ENCODE results near the gene RNF213. TPM values are rescaled to one million over a fixed set of nuclear protein-coding genes. Genes with fewer than 3 reads are reported as not detected.
"Not testable (repeated sequence)": the region's sequence is repeated elsewhere in the genome, so short reads cannot be mapped to it uniquely, and the experiment has no call there.

RNF213 gene
- total RNA-seq, 2 donors from 2014 or later = 98.8 to 99.3 TPM

DNA sequence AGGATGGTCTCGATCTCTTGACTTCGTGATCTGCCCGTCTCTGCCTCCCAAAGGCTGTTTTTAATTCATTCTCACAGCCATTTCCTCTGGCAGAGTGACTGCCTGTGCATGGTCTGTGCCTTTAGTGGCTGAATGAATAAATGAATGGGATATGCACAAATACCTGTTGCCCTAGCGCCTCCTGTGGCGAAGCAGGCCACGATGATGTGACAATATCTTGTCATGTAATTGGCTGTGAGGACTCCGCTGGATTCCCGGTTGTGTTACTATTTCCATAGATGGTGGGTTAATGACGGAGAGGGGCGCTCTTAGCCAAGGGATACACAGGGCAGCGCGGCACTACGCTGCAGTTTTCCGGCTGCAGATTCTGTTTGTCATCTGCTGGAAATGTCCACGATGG is 127.5 kb downstream of the RNF213 start:
- intact Hi-C loops (cut with DNase I) = no loop called here
- no peak for DNase-seq (ENCODE audit: low spot score)

GRCh38 chr17:80388601-80389000 is 127.9 kb downstream of the RNF213 start:
- intact Hi-C loops (cut with DNase I) = no loop called here
- no peak for DNase-seq (ENCODE audit: low spot score)

DNA sequence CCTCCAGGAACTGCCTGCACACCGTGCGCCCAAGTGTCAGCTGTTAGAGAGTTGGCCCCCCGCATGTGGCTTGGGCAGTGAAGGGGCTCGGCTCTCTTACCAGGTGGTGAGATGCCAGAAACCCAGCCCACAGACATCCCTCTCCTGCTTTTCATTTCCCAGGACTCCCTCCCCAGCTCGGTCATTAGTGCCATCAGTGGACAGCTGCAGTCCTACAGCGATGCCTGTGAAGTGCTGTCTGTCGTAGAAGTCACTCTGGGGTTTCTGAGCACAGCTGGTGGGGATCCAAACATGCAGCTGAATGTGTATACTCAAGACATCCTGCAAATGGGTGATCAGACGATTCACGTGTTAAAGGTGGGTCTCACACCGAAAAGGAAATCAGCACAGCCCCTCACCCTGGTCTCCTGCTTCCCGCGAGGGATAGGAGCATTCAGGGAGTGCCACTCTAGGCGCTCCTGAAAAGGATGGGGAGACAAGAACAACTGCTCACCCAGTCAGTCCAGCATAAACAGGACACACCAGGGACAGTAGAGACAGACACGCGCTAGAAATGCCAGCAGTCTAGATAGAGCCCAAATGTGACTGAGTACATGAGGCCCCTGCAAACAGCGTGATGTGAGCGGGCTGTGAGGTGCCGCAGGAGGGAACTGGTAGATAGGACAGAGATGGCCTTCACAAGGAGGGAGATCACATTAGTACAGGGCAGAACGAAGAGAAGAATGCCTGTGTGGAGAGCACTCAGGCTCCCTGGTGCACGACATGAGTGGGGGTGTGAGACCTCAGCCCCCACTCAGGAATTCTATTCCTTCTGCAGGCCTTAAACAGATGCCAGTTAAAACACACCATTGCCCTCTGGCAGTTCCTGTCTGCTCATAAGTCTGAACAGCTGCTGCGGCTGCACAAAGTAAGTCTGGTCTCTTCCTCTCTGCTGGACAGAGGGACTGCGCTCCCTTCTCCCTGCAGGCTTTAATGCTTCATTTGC is 128.7 kb downstream of the RNF213 start:
- no peak for DNase-seq (ENCODE audit: low spot score)
- intact Hi-C loops (cut with DNase I) = no loop called here

- DNase-seq (ENCODE audit: low spot score) = no peak
- intact Hi-C loops (cut with DNase I) = no loop called here
Measured at GRCh38 chr17:80393241-80393890, 132.7 kb downstream of the RNF213 start.

DNA sequence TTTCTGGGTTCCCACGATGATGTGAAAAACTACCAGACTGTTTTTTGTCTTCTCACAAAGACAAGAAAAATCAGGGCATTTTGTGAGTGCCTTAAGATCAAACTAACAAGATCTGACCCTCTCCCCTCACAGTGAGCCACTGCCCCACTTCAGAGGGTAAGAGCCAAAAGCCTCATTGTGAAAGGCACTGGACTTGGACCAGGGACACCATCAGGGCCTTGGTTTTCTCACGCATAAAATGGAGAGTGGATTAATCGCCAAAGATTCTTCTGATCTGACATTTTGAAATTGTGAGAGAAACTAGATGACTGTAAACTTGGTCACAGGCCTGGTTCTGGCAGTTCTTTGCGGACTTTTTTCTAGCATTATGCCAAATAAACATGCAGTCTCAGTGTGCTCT is 133.3 kb downstream of the RNF213 start:
- intact Hi-C loops (cut with DNase I) = no loop called here
- DNase-seq (ENCODE audit: low spot score) = no peak

DNA sequence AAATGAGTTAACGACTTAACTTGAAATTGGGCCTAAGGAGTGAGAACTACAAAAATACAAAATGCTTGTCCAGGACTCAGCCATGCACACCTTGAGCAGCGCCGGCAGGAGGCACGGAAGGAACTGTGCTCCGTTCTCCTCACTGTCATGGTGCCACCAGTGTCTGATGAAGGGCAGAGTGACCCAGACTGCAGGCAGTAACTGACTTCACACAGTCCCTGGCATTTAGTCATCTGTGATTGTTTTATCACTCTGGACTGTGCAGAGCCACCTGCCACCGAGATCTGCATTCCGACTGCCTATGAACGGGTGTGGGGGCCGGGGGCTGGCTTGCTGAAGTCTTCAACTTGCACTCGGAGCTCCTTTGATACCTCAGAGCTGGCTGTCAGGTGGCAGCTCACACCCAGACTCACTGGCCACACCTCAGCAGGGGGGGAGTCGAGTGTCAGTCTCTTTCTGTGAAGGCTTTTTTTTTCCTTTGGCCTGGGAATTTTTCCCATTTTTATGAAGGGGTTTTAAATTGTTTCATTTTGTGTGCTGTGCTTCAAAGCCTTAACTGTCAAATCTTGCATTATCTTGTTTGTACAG is 134.1 kb downstream of the RNF213 start:
- intact Hi-C loops (cut with DNase I) = no loop called here
- DNase-seq (ENCODE audit: low spot score) = no peak

- DNase-seq (ENCODE audit: low spot score) = no peak
- intact Hi-C loops (cut with DNase I) = no loop called here
Measured at GRCh38 chr17:80395402-80396151, 134.9 kb downstream of the RNF213 start.

GRCh38 chr17:80396157-80397033 is 135.7 kb downstream of the RNF213 start:
- no peak for DNase-seq (ENCODE audit: low spot score)
- intact Hi-C loops (cut with DNase I) = no loop called here

DNA sequence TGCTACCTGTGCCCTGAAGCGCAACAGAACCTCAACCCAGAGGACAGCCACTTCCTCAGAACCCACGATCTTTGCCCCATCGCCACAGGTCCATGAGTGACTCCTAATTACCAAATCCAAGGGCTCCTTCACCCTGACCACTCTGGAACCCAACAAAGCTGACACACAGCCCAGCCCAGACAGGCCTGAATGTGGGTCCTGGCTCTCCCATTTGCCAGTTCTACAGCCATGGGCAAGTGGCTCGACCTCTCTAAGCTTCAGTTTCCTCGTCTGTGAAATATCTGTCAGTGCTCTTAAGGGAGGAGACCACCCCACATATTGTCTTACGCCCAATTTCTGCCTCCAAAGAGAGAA is 136.4 kb downstream of the RNF213 start:
- DNase-seq (ENCODE audit: low spot score) = no peak
- intact Hi-C loops (cut with DNase I) = no loop called here

- intact Hi-C loops (cut with DNase I) = no loop called here
- DNase-seq (ENCODE audit: low spot score) = no peak
Measured at GRCh38 chr17:80397686-80398085, 137.0 kb downstream of the RNF213 start.

DNA sequence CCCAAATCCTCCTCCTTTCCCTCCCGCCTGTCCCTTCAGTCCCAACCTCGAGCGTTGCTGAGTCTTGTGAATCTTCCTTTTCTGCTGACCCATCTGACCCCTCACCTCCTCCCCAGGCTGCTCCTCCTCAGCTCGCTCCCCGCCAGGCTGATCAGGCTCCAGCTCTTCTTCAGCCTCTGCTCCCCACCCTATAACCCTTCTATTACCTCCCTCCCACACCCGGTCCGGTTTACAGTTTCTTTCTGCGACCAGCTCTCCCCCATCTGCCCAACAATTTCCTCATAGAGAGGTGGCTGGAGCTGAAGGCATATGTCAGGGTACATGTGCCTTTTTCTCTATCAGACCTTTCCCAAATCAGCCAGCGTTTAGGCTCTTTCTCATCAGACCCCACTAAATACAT is 140.4 kb downstream of the RNF213 start:
- DNase-seq (ENCODE audit: low spot score) = peak; percentile 41
- intact Hi-C loops (cut with DNase I) = not testable (repeated sequence)

GRCh38 chr17:80402102-80402501 is 141.4 kb downstream of the RNF213 start:
- intact Hi-C loops (cut with DNase I) = not testable (repeated sequence)
- peak; percentile 49 for DNase-seq (ENCODE audit: low spot score)

- intact Hi-C loops (cut with DNase I) = no loop called here
- DNase-seq (ENCODE audit: low spot score) = peak; percentile 0
Measured at GRCh38 chr17:80402959-80403358, 142.3 kb downstream of the RNF213 start.

DNA sequence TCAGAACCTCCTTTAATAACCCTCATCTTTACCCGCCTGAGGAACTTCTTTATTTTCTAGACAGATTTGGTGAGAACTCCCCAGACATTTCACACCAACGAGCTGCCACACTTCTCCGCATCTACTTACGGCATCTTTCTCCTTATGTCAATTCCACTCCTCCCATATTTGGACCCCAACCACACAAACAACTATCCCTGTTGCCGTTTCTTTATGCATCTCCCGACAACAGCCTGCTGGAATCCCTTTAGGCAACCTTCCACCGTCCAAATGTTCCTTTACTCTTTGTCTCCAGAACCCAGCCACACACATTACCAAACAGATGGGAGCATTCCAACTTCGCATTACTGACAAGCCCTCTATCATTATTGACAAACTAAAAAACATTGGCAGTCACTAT is 145.5 kb downstream of the RNF213 start:
- DNase-seq (ENCODE audit: low spot score) = peak; percentile 20
- intact Hi-C loops (cut with DNase I) = no loop called here

- intact Hi-C loops (cut with DNase I) = not testable (repeated sequence)
- peak; percentile 24 for DNase-seq (ENCODE audit: low spot score)
Measured at GRCh38 chr17:80407917-80408316, 147.3 kb downstream of the RNF213 start.

DNA sequence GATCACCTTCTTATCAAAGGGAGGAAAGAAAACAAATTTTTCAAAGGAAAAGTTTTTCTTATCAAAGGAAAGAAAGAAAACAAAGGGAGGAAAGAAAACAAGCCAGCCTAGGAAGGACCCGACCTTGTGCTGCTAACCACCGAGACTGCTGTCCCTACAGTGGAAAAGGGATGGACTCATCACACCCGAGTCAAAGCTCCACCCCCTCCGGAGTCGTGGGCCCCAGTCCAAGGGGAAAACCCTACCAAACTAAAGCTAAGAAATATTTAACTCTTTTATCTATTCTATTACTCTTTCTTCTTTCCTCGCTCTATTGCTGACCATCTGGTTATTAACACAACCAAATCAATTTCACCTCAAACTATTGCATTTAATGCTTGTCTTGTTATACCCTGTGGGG is 148.2 kb downstream of the RNF213 start:
- peak; percentile 80 for DNase-seq (ENCODE audit: low spot score)

GRCh38 chr17:80409626-80410025 is 149.0 kb downstream of the RNF213 start:
- peak; percentile 55 for DNase-seq (ENCODE audit: low spot score)
- intact Hi-C loops (cut with DNase I) = no loop called here

More for the DNA sequence above, 148.2 kb downstream of the RNF213 start:
- intact Hi-C loops (cut with DNase I) = no loop called here

GRCh38 chr17:80410441-80411087 is 149.9 kb downstream of the RNF213 start:
- intact Hi-C loops (cut with DNase I) = not testable (repeated sequence)
- peak; percentile 41 for DNase-seq (ENCODE audit: low spot score)
